Fibroblast of upper back skin (primary cell): Measurements from ENCODE around the gene ARHGAP40.

Source experiments
- DNase-seq: peaks from one replicate; pipeline ENCODE4 v3.0.0-alpha.2; 2013

ARHGAP40 gene

DNA sequence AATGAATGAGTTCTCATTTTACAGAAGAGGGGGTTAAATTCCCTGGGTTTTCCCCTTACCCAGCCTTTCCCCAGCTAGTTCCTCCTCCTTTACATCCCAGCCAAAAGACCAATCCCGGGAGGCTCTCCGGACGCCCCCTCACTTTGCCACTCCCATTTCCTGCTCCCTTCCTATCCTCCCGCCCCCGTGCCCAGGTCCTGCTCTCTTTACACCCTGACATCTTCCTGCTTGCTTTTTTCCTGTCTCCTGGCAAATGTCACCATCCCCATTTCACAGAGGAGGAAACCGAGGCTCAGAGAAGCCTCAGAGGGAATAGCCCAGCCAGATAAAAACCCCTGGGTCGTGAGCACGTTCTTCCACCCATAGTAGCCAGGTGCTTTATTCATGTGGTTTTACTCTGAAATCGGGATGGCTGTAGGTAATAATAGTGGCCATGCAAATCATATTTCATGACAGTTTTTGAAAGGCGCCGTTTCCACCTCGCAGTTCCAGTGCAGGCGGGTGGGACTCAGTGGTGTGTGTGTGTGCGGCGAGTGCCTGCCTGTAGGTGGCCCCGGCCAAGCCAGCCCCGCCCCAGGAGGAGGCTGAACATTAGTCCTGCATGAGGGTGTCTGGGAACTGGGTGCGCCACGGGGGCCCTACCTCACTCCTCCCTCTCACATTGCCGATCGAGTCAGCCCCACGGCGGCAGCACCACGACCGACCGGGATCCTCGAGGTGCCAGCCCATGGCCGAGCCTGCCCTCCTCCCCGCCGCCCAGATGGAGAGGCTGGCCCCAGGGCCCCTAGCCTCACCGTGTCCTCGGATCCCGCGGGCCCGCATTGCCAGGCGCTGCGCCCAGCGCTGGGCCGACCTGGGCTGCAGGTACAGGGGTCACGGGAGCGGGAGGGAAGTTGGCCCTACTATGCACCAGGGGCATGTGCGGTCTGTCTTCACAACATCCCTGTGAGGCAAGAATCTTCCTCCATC lies at the start of gene ARHGAP40:
Gene ARHGAP40 (plus strand): TSS at position 594 of the 969 bp plus-strand sequence.
- no peak for DNase-seq

DNA sequence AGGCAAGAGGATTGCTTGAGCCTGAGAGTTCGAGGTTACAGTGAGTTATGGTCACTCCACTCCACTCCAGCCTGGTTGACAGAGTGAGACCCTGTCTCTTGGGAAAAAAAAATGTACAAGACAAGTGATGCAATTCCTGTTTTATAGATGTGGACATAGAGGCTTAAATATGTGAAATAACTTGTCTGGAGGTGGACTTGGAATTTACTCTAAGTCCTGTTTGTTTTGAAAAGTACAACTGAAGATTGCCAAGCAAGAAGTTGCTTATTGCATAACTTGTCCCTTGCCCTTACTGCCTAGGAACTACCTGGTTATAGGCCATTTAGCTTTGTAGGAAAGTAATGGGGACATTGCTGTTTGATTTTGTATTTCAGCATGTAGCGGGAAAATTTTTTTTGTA lies 46.6 kb upstream of the ARHGAP40 start:
- DNase-seq: no peak

DNA sequence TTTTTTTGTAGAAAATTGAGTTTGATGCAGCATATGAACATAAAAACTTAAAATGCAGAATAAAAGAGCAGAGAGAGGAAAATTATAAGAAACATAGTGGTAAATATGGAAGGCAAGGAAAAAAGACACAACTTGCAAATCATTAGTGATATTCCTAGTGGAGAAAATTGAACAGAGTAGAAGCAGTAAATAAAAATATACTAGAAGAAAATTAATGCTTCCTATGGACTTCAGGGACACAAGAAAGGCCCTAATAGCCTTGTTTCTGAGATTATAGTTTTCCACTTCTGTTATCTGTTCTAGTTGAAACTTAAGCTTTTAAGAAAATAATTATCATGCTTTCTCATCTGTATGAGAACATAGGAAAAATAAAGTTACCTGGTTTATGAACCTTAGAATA lies 46.2 kb upstream of the ARHGAP40 start:
- DNase-seq: no peak

- DNase-seq: no peak
These were observed 44.4 kb upstream of the ARHGAP40 start for GRCh38 chr20:38557174-38557573.

DNA sequence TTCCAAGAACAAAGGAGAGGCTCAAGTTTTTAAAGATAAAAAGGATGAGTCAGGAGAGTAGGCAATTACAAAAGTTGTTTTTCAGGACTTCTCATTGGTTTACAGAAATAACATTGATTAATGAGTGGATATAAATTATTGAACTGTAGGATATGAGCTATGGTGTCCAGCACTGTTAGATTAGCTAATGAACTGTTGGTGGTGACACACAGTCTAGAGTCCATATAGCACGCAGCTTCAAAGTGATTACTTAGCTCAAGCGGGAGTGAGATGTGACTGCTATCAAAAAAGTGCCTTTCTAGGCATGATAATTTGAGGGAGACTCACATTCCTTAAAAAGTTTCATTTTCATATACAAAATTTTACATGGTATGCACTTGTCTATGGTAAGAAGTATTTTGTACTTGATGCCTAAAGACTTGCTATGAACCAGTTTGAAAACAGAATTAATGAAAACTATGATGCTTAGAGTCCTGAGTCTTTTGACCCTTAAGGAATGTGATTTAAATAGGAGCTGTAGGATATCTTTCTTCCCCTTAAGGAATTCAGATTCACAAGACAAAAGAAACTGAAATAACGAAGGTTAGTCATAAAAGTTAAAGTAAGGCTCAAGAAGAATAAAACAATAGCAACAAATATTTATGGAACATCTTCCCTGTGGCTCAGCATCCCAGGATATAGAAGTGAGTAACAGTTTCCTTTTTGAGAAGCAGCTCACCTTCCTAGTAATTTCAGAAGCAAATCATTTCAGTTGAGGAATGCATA lies 42.8 kb upstream of the ARHGAP40 start:
- no peak for DNase-seq

DNA sequence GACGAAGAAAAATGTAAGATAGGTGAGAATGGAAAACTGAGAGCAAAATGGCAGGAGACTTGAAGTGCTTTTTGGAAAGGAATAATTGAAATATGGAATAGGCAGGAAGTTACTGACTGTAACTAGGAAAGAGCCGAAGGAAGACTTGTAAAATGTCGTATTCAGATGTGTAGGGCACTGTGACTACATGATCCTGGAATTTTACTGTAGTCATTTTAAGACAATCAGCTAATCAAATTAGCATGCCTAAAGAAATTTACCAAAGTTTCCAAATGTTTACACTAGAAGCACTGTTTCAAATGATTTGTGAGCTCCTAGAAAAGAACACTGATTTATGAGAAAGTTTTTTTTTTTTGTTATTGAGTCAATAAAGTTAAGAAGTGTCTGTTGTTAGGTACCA lies 41.8 kb upstream of the ARHGAP40 start:
- DNase-seq: no peak

- DNase-seq: no peak
These were observed 37.7 kb upstream of the ARHGAP40 start for GRCh38 chr20:38563802-38564431.

DNA sequence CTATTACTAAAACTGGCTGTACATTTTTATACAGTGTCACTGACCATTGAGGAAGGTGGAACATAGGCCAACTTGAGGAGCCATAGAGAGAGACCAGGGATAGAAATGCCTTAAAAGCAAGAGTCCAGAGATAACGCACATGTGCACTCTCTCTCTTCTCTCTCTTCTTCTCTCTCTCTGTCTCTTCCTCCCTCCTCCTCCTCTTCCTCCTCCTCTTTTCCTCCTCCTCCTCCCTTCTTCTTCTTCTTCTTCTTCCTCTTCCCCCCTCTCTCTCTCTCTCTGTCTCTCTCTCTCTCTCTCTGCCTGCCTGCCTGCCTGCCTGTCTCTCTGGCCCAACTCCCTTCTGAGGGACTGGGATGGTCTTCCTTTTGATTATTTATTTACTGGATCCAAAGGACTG lies 36.9 kb upstream of the ARHGAP40 start:
- DNase-seq: no peak

DNA sequence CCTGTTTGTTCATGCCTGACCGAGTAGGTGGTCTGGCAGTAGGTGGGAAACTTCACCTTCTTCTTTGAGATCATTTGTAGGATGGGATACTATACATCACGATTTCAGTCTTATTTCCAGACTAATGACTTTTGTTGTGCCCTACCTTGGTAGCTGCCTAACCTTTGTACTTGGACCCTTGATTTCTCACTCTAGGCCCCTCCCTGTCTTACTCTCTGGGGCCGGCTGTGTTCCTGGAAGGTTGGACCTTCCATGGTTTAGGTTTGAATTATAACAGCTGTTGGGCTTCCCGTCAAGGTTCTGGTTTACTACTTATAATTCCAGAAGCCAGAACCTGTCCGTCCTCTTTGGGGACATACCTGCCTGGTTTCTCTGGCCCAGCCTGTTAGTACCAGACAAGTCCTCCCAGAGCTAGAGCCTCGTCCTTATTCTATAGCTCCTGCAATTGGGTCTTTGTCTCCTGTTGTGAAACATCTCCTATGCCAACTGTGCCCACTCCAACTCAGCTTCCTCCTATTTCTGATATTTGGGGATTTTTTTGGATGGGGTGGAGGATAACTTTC lies 35.5 kb upstream of the ARHGAP40 start:
- DNase-seq: no peak

DNA sequence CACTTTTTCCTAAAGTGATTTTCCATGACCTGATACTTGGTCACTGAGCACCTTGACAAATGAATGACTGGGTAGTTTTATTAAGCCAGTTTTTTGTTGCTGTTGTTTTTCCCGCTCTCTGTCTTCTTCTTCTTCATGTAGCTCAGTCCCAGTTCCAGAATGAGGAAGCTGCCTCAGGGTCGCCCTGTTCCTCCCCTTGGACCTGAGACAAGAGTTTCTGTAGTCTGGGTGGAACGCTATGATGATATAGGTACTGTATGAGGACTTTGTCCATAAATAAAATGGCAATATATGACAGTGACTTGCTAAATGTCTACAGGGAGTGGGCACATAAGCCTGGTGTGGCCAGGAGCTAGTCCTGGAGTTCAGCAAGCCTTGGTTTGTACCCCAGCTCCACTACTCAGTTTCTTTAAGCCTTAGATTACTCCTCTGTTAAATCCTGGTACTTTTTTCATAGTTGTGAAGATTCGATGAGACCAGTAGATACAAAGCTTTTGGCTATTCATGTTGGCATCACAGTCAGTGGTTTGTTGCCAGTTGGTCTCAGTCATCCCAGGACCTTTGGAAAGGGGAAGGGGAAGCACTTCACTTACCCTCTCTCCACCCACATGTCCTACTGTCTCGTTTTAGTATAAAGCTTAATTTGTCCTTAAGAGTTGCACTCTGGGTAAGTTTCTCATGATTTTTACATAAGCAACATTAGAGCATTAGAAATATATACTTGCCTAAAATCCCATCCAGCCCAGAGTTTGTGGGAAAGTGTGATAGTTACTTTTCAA lies 31.7 kb upstream of the ARHGAP40 start:
- no peak for DNase-seq

GRCh38 chr20:38573413-38573812 lies 28.2 kb upstream of the ARHGAP40 start:
- DNase-seq: no peak

DNA sequence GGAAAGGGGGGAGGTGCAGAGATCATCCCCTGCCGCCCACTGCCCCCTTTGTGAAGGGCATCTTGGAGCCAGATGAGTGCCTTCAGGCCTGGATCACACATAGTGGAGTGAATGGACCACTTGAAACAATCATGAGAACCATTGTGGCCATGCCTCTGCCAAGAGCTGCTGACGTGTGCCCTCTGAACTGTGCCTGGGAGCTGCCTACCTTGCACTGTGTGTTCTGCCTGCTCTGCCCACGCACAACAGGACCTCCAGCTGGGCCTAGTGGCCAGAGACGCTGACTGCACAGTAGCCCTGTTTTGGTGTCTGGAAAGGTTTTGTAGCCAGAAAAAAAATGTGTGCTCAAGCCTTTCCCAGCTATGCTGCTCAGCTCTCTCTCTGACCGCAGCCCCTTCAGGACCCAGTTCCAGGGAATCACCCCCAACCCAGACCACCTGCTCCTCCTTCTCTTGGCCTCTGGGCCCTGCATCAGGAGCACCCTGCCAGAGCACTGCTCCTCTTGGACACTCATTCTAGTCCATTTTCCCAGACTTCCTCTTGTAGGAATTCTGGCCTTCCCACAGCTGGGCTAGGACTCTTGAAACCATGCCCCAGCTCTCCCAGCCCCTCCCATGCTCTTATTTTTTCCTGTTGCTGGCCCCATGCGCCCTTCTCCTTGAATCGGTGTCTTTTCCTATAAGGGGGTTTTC lies 22.2 kb upstream of the ARHGAP40 start:
- no peak for DNase-seq

DNA sequence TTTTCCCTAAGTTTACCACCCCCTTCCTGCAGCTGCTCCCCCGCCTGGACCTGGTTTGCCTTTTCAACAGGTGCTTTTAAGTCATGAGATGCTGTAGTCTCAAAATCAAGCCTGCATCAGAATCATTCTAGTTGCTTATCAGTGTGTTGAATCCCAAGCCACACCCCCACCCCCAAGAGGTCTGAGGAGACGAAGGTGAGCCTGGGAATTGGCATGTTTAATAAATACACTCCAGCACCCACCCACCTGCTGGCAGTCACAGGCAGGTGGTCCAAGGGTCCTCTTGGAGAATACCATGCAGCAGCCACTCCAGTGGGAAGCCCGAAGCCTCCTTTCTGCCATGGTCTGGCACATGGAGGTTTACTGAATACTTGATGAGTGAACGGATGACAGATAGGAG lies 21.7 kb upstream of the ARHGAP40 start:
- no peak for DNase-seq

GRCh38 chr20:38581013-38581412 lies 20.6 kb upstream of the ARHGAP40 start, which contains the start of gene ADIG:
ADIG (plus strand) TSS chr20:38581197; CDS start chr20:38581251, 54 bp downstream.
- no peak for DNase-seq

GRCh38 chr20:38581830-38582358 lies 19.7 kb upstream of the ARHGAP40 start:
- DNase-seq: no peak

GRCh38 chr20:38583306-38583705 lies 18.3 kb upstream of the ARHGAP40 start:
- DNase-seq: no peak

DNA sequence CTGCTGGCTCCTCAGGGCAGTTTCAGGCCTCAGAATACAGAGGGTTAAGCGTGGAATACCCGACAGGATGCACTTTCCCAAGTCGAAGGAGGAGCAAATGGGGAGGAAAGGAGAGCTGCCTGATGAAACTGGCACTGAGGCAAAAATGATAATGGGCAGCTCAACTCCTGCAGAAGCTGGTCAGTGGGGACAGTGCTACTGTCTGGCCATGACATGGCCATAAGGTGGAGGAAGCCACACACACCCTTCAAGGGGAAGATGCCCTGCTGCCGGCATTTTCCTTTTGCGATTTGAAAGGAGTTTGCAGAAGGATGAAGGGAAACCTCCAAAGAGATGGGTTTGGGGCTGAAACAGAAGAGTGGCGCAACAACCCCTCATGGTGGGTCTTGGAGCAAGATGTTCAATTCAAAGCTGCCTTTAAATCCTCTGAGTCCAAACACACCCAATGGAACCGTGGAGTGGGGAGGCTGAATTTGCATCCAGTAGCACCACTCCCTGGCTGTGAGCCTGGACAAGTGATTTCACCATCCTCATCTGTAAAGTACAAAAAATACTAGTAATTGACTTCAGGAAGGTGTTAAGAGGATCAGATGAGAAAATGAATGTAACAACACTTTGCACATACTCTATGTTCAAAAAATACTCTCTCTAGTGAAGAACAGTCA lies 17.4 kb upstream of the ARHGAP40 start:
- no peak for DNase-seq

DNA sequence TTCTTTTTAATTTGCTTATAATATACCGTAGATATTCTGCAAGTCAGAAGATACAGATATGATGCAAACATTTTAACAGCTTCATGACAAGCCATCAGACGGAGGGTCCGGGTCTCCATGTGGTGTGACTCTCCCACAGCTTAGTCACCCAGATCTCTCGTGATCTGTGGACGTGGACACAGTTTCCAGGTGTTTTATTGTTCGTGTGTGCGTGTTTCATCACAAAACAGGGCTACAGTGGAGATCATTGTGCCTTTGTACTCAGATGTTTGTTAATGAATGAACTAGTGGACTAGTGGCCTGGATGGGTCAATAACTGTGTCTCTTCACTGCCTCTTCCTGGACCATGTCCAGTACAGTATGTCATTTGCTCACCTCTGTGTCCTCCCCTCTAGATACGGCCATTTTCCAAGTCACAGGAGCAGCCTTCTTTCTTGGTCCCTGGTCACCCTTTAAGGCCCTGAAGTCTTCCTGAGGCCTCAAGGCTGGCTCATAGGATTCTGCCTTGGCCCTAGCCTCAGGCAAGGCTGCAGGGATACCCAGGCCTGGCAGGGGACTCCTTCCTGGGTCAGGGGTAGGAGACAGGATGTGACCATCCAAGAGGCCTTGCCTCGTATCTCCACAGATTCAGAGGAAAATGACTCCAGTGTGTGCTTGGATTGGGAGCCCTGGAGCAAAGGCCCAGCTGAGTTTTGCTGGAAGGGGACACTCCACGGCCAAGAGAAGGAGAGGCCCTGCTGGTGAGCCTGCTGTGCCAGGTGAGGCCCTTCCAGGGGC lies 16.0 kb upstream of the ARHGAP40 start:
- no peak for DNase-seq

DNA sequence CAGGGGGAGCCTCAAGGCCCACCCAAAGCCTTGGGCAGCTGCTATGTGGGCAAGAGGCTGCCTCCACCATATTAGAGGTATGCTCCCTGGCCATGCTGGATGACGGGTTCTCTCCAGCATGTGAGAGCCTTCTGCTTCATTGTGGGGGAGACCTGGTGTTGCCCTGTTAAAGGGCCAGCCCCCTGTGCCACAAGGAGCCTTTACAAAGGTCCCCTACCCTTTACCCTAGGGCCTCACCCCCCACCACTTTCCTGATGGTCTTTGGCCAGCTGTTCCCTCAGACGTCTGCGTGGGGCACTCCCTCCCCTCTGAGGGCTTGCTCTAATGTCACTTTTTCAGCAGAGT lies 15.5 kb upstream of the ARHGAP40 start:
- DNase-seq: no peak

- DNase-seq: no peak
These were observed 13.3 kb upstream of the ARHGAP40 start for GRCh38 chr20:38588303-38588702.
